Stimulated activated CD8-positive, alpha-beta memory T cell treated with anti-CD3 and anti-CD28 coated beads, Interleukin-15, amount 100 ng/mL, for 24 hours (primary cell): ENCODE results near the gene WRAP73.

Experiments used
- DNase-seq: peaks from one replicate; pipeline ENCODE4 v3.0.0-alpha.2; 2020; ENCODE audit warnings: low read depth

WRAP73 gene

DNA sequence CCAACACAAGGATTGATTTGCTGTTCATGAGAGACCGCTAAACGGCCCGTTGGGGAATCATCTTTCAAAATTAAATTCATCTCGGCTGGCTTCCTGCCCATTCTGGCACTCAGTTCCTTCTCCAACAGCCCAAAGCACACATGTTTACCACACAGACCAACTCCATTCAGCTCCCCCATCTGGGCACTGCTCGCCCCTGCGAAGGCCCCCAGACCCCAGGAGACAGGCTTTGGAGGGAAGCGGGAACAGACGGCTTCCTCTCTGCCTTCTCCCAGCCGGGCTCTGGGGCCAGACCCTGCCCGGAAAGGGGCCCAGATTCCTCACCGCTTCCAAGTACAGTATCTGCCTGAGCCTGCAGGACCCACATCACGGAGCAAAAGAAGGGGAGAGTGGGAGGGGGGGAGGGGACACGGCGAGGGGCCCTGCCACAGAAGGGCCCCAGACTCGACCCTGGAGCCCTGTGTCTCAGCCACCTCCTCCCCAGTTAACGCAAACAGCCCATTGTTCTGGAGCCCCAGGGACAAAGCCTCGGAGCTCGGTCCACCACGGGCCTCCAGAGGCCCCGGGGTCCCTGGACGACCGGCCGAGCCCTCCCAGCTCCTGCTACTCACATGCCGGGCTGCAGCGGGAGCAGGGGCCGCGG, 39.3 kb downstream of the WRAP73 start:
- DNase-seq: no peak

DNA sequence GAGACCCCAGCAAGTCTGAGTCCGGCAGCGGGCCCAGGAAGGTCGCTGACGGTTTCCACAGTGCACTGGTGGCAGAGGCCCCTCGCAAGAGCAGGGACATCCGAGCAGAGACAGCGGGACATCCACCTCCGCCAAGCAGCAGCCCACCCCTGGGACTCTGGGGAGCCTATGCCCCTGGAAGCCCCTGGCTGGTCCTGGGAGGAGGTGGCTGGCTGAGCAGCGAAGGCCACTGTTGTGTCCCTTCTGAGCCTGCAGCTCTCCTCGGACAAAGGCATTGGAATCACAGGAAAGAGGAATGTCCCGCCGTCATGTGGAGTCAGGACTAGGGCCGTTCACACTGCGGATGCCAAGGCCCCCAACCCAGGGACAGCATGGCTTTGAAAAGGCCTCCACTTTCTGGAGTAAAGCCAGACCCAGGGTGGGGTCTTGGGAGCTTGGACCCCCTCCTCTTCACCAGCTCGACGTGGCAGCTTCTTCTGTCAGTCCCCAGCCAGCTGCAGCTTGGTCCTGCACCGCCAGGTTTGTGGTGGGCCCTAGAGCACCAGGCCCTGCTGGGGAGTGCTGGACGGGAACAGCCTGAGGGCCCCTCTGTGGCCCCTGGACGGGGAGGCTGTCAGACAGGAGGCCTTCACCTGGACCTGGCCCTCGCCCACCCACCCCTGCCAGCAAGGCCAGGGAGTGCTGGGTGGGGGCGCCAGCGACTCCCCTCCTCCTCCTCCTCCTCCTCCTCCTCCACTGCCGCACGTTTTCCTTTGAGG, 40.0 kb downstream of the WRAP73 start:
- DNase-seq: no peak

DNA sequence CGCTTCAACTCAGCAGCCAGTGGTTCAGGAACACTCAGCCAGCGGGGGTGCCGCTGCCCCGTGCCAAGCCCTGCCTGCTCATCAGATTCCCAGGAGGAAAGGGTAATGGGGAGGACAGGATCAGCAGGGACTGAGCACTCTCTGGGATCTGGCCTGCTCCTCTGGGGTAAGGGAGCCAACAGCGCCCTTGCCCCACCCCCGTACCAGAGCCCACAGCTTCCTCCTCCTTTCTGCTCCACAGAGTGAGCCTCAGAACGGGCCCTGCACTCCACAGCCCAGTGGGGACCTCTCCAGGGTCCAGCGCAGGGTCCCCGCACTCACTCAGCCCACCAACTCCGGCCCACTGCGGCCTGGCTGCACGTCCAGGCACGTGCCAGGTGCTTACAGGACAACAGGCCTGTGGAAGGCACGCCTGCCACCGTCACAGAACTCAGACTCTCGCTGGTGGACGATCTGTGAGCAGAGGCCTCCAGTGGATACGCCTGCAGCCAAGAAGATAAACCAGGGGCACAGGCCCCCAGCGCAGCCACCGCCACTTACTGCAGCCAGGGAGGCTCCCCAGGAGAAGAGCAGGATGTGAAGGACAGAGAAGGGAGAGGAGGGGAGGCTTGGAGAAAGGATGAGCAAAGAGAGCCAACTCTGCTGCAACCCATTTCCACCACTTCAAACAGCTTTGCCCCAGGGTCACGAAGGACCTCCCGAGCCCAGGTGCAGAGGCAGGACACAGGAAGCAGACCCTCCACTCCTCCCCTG, 40.7 kb downstream of the WRAP73 start:
- no peak for DNase-seq

DNA sequence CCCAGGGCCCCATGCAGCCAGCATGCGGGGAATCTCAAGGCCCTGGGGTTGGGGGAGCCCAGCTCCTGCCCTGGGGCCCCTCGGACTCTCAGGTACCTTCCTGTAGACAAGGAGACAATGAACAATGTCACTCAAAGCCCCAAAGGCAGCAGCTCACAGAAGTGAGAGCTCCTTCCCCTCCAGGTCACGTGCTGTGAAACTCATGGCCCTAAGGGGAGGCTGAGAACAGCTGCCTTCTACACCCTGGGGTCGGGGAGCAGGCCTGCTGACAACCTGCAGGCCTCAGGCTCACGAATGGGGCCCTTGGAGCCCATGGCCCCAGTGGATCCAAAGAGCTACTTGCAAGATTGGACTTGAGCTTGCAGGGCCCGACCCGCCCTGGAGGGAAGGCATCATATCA, 41.7 kb downstream of the WRAP73 start:
- DNase-seq: no peak

DNA sequence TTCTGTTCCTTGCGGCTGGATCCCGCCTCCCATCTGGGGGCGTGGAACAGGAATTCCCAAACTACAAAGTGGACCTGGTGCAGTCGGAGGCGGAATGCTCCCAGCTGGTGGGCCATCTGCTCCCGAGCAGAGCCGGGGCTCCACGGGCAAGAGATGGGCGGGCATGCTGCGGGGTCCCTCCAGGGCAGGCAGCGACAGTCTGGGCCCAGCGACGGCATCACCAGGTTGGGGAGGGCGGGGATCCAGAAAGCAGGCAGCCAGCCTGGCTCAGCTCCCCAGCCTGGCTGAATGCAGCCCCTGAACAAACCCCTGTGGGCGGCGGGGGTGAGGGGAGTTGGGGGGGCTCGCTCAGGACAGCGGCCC, 42.2 kb downstream of the WRAP73 start:
- no peak for DNase-seq

DNA sequence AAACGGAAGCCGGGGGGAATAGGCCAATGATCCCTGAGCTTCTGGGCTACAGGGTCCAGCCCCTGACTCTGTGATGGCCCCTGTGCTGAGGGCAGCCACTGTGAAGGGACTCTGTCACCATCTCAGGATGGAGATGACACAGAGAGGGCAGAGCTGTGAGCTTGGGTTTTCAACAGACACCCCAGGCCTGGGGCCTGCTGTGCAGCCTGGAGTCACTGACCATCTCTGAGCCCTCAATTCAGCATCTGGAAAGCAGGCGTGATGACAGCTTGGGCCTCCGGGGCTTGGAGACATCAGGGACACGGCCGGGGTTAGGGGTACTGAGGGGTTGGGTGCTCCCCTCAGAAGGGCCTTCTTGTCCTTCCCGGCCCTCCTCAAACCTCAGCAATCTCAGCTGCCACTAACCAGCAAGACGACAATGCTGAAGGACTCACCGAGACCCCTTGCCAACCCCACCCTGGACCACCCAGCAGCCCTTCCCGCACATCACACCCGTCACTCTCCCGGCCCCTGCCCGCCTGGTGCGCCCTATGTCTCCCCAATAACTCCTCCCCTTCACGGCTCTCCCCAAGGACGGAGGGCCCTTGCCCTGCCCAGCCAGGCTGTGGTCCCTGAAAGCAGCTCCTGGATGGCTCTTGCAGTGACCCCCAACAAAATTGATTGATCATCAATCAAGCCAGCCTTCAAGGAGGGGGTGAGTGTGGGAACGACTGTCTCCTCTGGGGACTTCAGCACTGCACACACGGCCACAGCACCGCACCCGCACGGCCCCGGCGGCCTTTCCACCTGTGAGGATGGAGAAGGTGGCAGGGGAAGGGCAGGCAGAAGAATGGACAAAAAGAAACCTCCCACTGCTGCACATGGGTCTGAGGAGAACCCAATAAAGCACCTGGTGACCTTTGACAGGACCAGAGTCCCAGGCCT, 42.9 kb downstream of the WRAP73 start:
- DNase-seq: no peak

DNA sequence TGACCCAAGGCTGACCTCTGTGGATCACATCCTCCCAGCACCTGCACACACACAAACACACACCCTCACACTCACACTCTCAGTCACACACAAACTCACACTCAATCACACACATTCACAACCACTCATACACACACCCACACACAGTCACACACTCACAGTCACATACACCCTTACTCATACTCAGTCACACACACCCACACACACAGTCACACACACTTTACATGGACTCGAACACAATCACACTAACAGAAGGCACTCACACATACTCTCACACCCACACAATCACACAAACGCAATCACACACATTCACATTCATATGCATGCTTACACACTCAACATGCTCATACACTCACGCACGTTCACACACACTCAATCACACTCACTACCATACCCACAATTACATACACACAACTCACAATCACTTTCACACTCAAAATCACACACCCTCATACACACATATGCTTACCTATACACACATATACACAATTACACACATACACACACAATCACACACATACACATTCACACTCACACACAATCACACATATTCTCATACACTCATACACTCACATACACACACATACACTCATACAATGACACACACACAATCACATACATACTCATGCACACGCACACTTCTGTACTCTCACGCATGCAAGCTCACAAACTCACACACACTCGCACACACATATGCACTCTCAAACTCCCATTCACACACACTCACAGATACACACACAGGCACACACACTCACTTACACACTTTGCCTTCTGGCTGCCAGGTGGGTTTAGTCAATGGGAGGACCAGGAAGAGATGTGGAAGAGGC, 44.7 kb downstream of the WRAP73 start:
- DNase-seq: no peak

DNA sequence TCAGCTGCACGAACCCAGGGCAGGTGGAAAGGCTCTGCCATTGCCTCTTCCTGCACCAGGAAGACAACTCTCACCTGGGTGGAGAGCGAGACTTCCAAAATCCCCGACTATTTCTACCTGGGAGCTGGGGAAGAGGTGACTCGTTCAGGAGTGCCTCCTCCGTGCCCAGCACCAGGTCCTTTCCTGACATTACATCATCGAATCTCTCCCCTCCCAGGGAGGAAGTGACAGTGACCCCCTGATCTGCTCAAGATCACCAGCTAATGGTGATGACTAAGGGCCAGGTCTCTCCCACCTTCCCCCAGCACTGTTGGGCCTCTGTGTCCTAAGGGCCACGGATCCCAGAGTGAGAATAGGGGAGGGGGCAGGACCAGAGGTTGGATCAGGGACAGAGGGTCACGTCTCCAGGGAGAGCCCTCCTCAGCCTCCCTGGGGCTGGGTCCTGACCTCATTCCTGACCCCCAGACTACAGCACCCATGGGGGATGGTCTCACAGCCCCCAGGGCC, 45.4 kb downstream of the WRAP73 start:
- DNase-seq: no peak

DNA sequence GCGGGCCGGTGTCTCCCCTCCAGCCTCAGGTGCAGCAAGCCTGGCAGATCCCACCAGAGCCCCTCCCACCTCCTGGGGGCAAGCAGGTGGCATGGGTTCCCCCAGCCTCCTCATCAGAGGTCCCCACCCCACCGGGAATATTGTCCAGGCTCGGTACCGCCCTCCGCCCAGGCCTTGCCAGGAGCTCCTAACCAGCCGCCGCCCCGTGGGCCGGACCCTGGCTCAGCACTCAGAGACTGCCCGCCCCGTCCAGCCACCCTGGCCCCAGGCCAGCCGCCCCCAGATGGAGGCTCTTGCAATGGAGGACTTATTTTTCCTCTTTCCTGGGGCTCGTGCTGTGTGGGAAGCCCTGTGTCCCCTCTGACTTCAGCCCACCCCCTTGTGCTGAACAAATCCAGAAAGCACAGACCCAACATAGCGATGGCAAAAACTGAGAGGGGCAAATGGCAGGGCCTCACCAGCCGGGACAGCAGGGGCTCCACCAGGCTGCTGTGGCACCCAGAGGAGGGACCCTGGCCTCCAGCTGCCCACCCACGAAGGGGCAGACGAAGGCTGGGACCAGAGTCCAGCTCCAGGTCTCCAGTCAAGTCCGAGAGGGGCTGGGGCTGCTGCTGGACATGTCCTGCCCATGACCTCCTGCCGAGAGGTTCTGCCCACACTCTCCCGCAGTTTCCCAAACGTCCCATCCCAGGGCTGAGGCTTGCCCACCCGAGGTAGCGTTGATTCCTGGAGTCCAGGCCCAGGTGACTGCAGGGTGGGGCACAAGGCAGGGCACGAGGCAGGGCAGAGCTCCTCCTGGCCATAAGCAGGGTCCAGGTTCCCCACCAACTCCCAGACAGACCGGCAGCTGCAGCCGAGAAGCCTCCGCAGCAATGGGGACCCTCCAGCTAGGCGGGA, 46.1 kb downstream of the WRAP73 start:
- no peak for DNase-seq

DNA sequence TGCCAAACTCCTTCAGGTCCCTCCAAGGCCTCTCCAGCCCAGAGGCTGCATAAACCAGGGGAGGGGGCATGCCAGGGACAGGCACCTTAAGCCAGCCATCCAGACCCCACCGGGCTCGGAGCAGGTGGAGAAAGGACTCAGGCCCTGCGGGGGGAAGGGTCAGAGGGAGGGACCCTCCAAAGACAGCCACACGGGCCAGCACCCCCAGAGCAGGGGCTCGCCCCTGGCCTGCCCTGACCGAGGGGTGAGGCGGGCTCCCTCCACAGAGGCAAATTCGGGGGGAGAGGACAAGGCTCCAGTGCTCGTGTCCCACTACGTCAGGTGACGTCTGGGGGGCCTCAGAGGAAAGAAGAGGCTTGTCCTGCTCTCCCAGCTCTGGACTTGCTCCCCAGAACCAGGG, 46.7 kb downstream of the WRAP73 start:
- DNase-seq: no peak

DNA sequence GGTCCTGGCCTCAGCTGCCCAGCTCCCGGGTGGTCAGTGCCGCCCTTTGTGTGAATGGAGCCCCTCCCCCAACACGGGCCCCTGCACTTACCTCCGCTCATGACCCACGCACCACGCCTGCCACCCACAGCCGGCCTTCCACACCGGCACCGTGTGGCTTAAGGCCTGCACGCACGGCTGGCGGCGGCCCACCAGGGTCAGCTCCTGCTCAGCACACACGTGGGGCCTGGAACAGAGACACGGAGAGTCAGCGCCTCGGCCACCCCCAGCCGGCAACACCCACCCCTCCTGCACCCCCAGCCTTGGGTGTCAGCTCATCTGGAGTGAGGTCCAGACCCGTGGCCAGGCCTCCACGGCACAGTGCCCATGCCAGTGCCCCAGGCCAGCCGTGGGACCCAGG, 47.5 kb downstream of the WRAP73 start:
- DNase-seq: no peak

DNA sequence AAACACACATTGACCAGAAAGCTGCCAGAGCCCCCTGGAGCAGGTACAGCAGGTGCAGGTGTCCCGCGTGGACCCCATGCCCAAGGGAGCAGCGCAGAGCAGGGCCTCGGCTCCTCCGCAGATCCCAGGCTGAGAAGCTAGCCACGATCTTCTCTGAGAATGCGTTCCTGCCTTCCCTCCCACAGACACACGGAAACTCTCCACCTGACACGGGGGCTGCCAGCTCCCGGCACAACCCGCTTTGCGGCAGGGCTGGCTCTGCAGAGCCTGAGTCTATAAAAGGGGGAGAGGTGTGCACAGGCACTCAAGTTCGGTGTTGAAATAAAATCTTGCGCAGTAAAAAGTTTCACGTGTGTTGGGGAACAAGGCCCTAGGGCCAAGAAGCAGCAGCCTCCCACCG, 48.2 kb downstream of the WRAP73 start:
- no peak for DNase-seq

DNA sequence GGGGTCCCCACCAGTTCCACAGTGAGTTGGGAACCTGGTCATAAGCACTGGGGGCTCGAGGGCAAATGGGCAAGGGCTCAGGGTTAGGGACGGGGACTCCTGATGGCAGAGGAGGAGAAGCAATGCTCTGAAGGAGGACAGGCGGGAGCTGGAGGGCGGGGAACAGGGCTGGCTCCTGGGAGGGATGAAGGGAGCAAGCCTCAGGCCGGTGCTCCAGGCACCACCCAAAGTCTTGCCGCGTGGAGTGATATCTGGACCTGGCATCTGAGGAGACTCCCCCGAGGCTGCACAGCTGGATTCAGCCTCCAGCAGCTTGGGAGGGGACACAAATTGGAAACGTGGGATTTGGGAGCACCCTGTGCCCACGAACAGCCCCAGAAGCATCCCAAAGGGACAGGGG, 49.5 kb downstream of the WRAP73 start:
- no peak for DNase-seq

DNA sequence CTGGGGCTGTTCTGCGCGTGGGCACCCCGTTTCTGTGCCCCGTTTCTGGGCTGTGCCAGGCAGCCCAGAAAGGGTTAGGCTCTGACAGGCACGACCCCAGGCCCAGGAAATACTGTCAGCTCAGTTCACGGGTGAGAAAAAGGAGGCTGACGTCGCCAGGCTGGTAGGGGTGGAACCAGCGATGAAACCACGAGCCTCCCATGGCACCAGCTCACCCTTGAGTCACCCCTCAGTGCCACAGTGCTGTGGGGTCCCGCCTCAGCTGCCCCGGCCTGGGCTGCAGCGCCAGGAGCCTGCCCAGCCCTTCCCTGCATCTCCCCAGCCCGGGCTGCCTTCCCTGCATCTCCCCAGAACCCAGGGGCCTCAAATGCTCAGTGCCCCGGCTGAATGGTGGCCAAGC, 50.1 kb downstream of the WRAP73 start:
- DNase-seq: no peak

DNA sequence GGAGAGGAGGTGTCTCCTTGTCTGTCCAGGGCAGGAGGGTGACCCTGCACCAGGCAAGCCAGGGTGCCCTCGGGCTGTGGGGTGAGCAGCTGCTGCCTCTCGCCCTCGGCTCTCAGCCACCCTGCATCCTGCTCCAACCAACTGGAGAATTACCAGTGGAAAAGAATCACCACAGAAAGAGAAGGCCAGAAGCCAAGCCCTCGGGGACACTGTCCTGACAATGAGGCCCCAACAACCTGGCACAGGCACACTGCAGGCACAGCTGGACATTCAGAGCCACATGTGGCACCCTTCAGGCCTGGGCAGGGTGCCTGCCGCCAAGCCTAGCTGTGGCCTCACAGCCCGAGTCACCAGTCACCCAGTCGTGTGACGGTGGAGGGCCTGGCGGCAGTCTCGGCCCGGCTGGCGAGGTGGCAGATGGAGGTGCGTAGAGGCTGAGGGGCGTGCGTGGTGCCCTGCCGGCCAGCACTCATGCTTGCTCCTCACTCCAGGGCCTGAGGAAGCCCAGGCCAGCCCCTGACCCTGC, 50.6 kb downstream of the WRAP73 start:
- DNase-seq: no peak

DNA sequence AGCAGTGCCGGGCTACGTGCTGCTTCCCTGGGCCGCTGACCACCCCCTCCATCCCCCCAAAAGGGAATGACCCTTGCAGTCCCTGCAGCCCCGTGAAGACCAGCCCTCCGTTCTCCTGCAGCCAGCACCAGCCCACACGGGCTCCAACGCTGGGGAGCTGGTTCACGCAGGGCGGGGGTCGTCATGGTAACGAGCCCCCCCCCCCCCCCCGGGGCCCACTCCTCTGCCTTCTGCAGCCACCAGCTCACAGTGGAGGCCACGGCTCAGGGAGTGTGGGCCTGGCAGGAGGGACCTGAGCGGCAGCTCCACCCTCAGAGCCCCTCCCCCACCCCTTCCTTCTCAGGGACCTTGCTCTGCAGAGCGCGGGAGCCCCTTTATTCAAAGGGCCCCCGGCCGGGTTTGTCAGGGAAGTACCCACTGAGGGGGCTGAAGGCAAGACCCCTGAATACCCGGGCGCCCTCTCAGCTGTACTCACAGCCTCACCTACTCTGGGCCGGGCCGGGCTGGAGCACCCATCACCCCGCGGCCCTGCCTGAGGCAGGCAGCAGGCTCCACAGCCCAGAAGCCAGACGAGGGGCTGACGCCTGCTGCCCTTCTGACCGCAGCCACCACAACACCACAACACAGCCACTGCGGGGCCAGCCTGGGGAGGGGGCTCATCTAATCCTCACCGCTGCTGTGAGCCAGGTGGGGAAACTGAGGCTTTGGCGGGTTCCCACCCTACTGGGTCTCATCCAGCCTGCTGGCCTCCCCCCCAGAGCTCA, 51.2 kb downstream of the WRAP73 start:
- no peak for DNase-seq

DNA sequence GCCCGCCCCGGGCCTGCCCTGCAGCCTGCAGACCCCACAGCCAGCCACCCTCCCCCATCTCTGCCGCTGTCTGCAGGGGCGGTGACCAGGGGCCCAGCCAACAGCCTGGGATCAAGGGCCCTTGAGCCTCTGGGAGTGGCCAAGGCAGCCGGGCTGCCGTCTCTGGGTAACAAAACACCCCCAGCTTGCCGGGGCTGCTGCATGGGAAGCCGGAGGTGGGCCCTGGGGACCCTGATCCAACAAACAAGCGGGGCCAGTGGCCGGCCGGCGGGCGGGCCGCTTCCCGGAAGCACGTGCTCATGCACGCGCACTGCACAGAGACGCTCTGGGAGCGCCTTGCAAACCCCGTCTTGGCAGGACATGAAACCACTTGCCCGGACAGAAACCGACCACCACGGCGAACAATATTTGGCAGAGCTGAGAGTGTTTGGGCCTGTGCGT, 51.8 kb downstream of the WRAP73 start:
- DNase-seq: no peak

DNA sequence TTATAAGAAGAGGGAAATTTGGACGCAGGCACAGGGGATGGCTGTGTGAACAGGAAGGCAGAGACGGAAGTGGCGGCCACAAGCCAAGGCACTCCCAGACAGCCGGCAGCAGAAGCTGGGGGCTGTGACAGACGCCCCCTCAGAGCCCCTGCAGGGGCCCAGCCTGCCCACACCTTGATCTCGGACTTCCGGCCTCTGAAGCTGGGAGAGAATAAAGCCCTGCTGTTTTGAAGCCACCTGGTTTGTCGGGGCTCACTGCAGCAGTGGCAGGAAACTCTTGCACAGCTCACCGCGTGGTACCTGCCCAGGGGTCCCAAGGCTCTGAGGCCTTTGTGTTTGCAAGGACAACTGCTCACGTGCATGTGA, 52.3 kb downstream of the WRAP73 start:
- no peak for DNase-seq
